Natural killer cell (primary cell): ENCODE measurements around the gene FCHO1. TPM values are rescaled to one million over a fixed set of nuclear protein-coding genes. Genes with fewer than 3 reads are reported as not detected.
A peak's percentile ranks its signal among the peaks of the same experiment; 100 is the strongest.

Experiments used
- ATAC-seq, 3 donors: fragments of 150-1000 bp in 2 of 3; fragments of 200-7000 bp in 1 of 3; cut with Tn5 transposase; 1 replicate in 1 of 3; 2 replicates in 2 of 3; pipeline ENCODE4 v1.10.0; 2021; ENCODE audit warnings: mild to moderate bottlenecking in 2 of 3, moderate library complexity in 2 of 3
- DNase-seq, 2 donors: peaks; one replicate each; pipeline versions ENCODE4 v3.0.0 to v3.0.0-alpha.2; 2013 to 2021; ENCODE audit warnings: mixed read lengths in 1 of 2
- H3K27ac ChIP-seq: one replicate; pipeline ENCODE4 v1.5.1; 2013; ENCODE audit warnings: mild to moderate bottlenecking, low read length
- H3K27me3 ChIP-seq: one replicate; pipeline ENCODE4 v1.6.1; 2013; ENCODE audit warnings: low read length; ENCODE audit not compliant: control insufficient read depth, insufficient read depth
- H3K36me3 ChIP-seq: one replicate; pipeline ENCODE4 v1.6.1; 2013; ENCODE audit warnings: low read length; ENCODE audit not compliant: control insufficient read depth, insufficient read depth
- H3K4me1 ChIP-seq: one replicate; pipeline ENCODE4 v1.6.1; 2013; ENCODE audit warnings: low read length; ENCODE audit not compliant: control insufficient read depth, insufficient read depth
- H3K4me3 ChIP-seq: one replicate; pipeline ENCODE4 v1.5.1; 2013; ENCODE audit warnings: low read length
- H3K9me3 ChIP-seq: one replicate; pipeline ENCODE4 v1.6.1; 2013; ENCODE audit warnings: low read length; ENCODE audit not compliant: control insufficient read depth, insufficient read depth
- H3K27ac Mint-ChIP-seq, 2 donors: one replicate each; pipeline ENCODE4 v1.8.0; 2022; ENCODE audit warnings: mild to moderate bottlenecking in 2 of 2, mixed read lengths in 2 of 2, moderate library complexity in 1 of 2
- H3K27me3 Mint-ChIP-seq, 2 donors: one replicate each; pipeline ENCODE4 v1.8.0; 2022; ENCODE audit warnings: low read depth in 2 of 2, mixed read lengths in 2 of 2
- H3K36me3 Mint-ChIP-seq: one replicate; pipeline ENCODE4 v1.8.0; 2022; ENCODE audit warnings: mixed read lengths
- H3K4me1 Mint-ChIP-seq, 2 donors: one replicate each; pipeline ENCODE4 v1.8.0; 2022; ENCODE audit warnings: mixed read lengths in 2 of 2
- H3K4me3 Mint-ChIP-seq: one replicate; pipeline ENCODE4 v1.8.0; 2022; ENCODE audit warnings: mild to moderate bottlenecking, moderate library complexity, mixed read lengths
- H3K9me3 Mint-ChIP-seq, 2 donors: one replicate each; pipeline ENCODE4 v1.8.0; 2022; ENCODE audit warnings: mixed read lengths in 2 of 2
- CTCF ChIP-seq: fragments of 200-600 bp; IDR thresholded peaks from one replicate; pipeline ENCODE4 v1.8.0; 2022; ENCODE audit warnings: antibody characterized with exemption
- WGBS: methylation state at CpG from one replicate; pipeline ENCODE4 v1.1.7; 2013; ENCODE audit warnings: missing lambda C conversion rate; ENCODE audit not compliant: insufficient coverage; 5-methylcytosine and 5-hydroxymethylcytosine counted together
- intact Hi-C: fragments of 100-400 bp; cut with micrococcal nuclease; formaldehyde crosslinking; loops from one replicate; pipeline ENCODE4 v1.14.2; 2022
- total RNA-seq, 4 donors: library from RNA; stranded (reverse); fragments of 120-200 nt in 1 of 4; gene quantifications; one replicate each; pipeline versions ENCODE4 v1.2.3 to v1.2.4, GENCODE V29; 2013 to 2022

The FCHO1 gene
- total RNA-seq, 3 donors from 2014 or later (not counting 1 experiment from before 2014, with no cell fraction given), result 56.1 to 67.7 (median 66.5) TPM

GRCh38 chr19:17725422-17726078, 25.7 kb upstream of the FCHO1 start:
- H3K4me1 Mint-ChIP-seq, result peaks cover 18 to 45% of the 10 kb centered on the region in 2 donors
- no peaks in the 10 kb centered on the region for H3K27me3 Mint-ChIP-seq
- DNase-seq, result peak in 1 of 2 donors; percentile 37
- H3K4me3 ChIP-seq, result no peak overlapping the region
- H3K27ac Mint-ChIP-seq, result peak overlapping the region in 1 of 2 donors; percentile 33
- no peaks in the 10 kb centered on the region for H3K9me3 ChIP-seq
- no peaks in the 10 kb centered on the region for H3K9me3 Mint-ChIP-seq
- no peak overlapping the region for H3K4me3 Mint-ChIP-seq
- H3K36me3 Mint-ChIP-seq, result no peaks in the 10 kb centered on the region
- ATAC-seq, result no peak
- H3K4me1 ChIP-seq, result peaks cover 19% of the 10 kb centered on the region
- no peaks in the 10 kb centered on the region for H3K27me3 ChIP-seq
- H3K36me3 ChIP-seq, result peaks cover 50% of the 10 kb centered on the region
- no peak overlapping the region for H3K27ac ChIP-seq
- TF ChIP-seq CTCF, result peak; percentile 16
- intact Hi-C loops, result loop anchor here (1.0 to 2.0 kb wide), 2 partner anchors 37 to 50 kb away; no protein-coding TSS in a partner anchor
- WGBS, result 94% methylated on average over 21 of the region's 21 CpGs

- Mint-ChIP-seq H3K36me3 (no peaks in the 10 kb centered on the region), H3K4me1 (peaks cover 13 to 45% of the 10 kb centered on the region in 2 donors), H3K27ac (no peak overlapping the region), H3K9me3 (no peaks in the 10 kb centered on the region), H3K27me3 (no peaks in the 10 kb centered on the region), H3K4me3 (no peak overlapping the region)
- ATAC-seq, result no peak
- WGBS, result 96% methylated on average over 59 of the region's 59 CpGs
- H3K27me3 ChIP-seq, result no peaks in the 10 kb centered on the region
- TF ChIP-seq CTCF, result no peak
- peaks cover 54% of the 10 kb centered on the region for H3K36me3 ChIP-seq
- H3K27ac ChIP-seq, result no peak overlapping the region
- intact Hi-C loops, result loop anchor here (2.0 kb wide), 1 partner anchor 37 kb away; no protein-coding TSS in a partner anchor
- peaks cover 12% of the 10 kb centered on the region for H3K4me1 ChIP-seq
- H3K4me3 ChIP-seq, result no peak overlapping the region
- H3K9me3 ChIP-seq, result no peaks in the 10 kb centered on the region
- no peak for DNase-seq
Measured at GRCh38 chr19:17726136-17726741, 25.0 kb upstream of the FCHO1 start.

GRCh38 chr19:17726964-17727773, 24.1 kb upstream of the FCHO1 start:
- 94% methylated on average over 62 of the region's 62 CpGs for WGBS
- Histone ChIP-seq H3K4me3 (no peak overlapping the region), H3K27ac (no peak overlapping the region), H3K27me3 (no peaks in the 10 kb centered on the region), H3K4me1 (peaks cover 3% of the 10 kb centered on the region), H3K9me3 (no peaks in the 10 kb centered on the region), H3K36me3 (peaks cover 51% of the 10 kb centered on the region)
- Mint-ChIP-seq H3K36me3 (no peaks in the 10 kb centered on the region), H3K4me3 (no peak overlapping the region), H3K4me1 (peaks cover 8 to 45% of the 10 kb centered on the region in 2 donors), H3K27me3 (no peaks in the 10 kb centered on the region), H3K27ac (no peak overlapping the region), H3K9me3 (no peaks in the 10 kb centered on the region)
- ATAC-seq (no peak), DNase-seq (no peak)
- no peak for TF ChIP-seq CTCF
- intact Hi-C loops, result loop anchor here (2.0 kb wide), 1 partner anchor 36 kb away; no protein-coding TSS in a partner anchor
